Neural cell (in vitro differentiated cells): ENCODE results near the gene WNT7A.

Experiments
- EZH2 ChIP-seq: fragments of 200-600, 300-800 bp; shearing (Covaris generic), sonication (generic); IDR thresholded peaks from 2 replicates; pipeline ENCODE4 v1.6.1; 2014; ENCODE audit warnings: antibody characterized with exemption, low read length, borderline replicate concordance, mild to moderate bottlenecking; ENCODE audit not compliant: insufficient read depth, poor library complexity, severe bottlenecking
- MXI1 ChIP-seq: fragments of 450-650 bp; conservative IDR thresholded peaks from 2 replicates; pipeline ENCODE4 v1.6.1; 2014; ENCODE audit warnings: antibody characterized with exemption, mild to moderate bottlenecking; ENCODE audit not compliant: poor library complexity, severe bottlenecking
- POLR2AphosphoS5 ChIP-seq: IDR thresholded peaks from 2 replicates; pipeline ENCODE4 v1.6.1; 2012
- RAD21 ChIP-seq: fragments of 450-650 bp; conservative IDR thresholded peaks from 2 replicates; pipeline ENCODE4 v1.6.1; 2014; ENCODE audit warnings: antibody characterized with exemption, mild to moderate bottlenecking, moderate library complexity
- TAF1 ChIP-seq: IDR thresholded peaks from 2 replicates; pipeline ENCODE4 v1.6.1; 2012; ENCODE audit warnings: low read depth
- TF ChIP-seq, protein P1 (sequence below): fragments of 450-650 bp; IDR thresholded peaks from 2 replicates; pipeline ENCODE4 v1.5.1; 2014; ENCODE audit warnings: antibody characterized with exemption, mild to moderate bottlenecking, moderate library complexity; ENCODE audit not compliant: poor library complexity, severe bottlenecking
- TF ChIP-seq, protein P2 (sequence below): IDR thresholded peaks from 2 replicates; pipeline ENCODE4 v1.6.1; 2012; ENCODE audit warnings: borderline replicate concordance

DNA sequence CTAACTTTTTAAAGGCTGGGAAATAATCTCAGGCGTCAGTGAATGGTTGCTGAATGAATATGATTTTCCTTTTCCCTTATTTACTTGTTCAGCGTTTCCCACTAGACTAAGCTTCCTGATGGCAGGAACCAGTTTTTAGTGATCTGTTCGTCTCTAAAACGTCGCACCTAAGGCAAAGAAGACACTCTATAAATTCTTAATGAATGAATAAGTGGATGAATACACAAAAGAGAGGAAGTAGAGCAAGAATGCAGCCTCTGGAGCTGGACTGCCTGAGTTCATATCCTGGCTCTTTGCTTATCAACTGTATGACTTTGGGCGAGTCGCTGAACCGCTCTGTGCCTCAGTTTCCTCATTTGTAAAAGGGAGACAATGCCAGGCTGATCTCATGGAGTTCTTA is 38.7 kb downstream of the WNT7A start:
- TF ChIP-seq, protein P1, sequence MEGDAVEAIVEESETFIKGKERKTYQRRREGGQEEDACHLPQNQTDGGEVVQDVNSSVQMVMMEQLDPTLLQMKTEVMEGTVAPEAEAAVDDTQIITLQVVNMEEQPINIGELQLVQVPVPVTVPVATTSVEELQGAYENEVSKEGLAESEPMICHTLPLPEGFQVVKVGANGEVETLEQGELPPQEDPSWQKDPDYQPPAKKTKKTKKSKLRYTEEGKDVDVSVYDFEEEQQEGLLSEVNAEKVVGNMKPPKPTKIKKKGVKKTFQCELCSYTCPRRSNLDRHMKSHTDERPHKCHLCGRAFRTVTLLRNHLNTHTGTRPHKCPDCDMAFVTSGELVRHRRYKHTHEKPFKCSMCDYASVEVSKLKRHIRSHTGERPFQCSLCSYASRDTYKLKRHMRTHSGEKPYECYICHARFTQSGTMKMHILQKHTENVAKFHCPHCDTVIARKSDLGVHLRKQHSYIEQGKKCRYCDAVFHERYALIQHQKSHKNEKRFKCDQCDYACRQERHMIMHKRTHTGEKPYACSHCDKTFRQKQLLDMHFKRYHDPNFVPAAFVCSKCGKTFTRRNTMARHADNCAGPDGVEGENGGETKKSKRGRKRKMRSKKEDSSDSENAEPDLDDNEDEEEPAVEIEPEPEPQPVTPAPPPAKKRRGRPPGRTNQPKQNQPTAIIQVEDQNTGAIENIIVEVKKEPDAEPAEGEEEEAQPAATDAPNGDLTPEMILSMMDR: no peak
- no peak for TF ChIP-seq MXI1
- no peak for TF ChIP-seq POLR2AphosphoS5
- no peak for TF ChIP-seq EZH2
- TF ChIP-seq RAD21: no peak
- TF ChIP-seq, protein P2, sequence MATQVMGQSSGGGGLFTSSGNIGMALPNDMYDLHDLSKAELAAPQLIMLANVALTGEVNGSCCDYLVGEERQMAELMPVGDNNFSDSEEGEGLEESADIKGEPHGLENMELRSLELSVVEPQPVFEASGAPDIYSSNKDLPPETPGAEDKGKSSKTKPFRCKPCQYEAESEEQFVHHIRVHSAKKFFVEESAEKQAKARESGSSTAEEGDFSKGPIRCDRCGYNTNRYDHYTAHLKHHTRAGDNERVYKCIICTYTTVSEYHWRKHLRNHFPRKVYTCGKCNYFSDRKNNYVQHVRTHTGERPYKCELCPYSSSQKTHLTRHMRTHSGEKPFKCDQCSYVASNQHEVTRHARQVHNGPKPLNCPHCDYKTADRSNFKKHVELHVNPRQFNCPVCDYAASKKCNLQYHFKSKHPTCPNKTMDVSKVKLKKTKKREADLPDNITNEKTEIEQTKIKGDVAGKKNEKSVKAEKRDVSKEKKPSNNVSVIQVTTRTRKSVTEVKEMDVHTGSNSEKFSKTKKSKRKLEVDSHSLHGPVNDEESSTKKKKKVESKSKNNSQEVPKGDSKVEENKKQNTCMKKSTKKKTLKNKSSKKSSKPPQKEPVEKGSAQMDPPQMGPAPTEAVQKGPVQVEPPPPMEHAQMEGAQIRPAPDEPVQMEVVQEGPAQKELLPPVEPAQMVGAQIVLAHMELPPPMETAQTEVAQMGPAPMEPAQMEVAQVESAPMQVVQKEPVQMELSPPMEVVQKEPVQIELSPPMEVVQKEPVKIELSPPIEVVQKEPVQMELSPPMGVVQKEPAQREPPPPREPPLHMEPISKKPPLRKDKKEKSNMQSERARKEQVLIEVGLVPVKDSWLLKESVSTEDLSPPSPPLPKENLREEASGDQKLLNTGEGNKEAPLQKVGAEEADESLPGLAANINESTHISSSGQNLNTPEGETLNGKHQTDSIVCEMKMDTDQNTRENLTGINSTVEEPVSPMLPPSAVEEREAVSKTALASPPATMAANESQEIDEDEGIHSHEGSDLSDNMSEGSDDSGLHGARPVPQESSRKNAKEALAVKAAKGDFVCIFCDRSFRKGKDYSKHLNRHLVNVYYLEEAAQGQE: no peak
- TF ChIP-seq TAF1: no peak
